Measurements from ENCODE around the gene SAMD4B.
A peak's percentile ranks its signal among the peaks of the same experiment; 100 is the strongest.

The SAMD4B gene

DNA sequence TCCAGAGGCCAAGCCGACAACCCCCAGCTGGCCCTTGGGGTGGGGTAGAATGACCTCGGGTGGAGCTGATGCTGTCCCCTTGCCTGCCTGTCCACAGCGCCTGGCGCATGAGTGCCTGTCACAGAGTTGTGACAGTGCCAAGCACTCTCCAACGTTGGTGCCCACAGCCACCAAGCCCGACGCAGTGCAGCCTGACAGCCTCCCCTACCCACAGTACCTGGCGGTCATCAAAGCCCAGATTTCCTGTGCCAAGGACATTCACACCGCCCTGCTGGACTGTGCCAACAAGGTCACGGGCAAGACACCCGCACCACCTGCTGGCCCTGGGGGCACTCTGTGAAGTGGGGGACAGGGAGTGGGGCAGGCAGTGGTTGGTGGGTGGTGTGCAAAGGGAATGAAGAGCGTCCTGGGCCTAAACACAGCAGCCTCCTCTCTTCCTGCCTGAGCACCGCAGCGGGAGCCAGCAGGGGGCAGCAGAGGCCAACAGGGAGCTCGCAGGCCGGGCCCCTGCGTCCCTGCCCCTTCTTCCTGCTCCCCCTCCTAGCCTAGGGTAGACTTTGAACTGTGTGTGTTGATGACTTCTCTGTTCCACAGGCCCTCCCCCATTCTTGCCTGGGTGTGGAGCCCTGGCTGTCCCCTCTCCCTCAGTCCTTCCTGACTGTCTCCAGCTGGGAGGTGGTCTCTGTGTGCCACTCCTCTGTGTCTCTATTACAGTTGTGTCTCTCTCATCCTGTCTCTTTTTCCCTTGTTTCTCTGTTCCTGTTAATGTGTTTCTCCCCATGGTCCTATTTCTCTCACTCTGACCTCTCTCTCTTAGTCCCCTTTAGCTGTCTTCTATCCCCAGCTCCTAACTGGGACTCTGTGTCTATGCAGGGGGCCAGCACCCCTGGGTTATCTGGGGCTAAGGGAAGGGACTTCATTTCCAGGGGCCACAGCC, 55.4 kb downstream of the SAMD4B start:
- DNase-seq: peak; percentile 72 to 80

DNA sequence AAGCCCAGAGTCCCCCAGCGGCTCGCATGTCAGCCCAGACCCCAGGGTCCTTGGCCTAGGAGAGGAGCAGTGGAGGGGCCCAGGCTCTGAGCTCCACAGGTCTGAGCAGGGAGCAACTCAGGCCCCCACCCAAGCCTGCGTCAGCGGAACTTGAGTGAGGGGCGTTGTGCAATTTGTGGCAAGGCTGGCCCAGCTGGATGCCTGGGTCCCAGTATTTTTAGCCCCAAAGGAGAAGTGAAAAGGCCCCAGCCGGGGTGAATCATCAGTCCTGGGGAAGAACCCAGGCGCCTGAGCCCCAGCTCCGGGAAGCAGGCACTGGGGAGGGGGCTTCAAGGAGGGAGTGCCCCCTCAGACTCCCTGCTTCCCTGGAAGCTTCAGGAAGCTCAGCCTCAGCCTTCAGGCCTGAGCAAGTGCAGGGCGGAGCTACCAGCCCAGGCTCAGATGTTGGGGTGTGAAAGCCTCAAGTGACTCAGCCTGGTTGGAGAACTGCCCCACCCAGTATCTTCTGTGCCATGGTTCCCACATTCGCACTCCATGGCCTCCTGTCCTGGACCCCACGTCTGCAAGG, 56.2 kb downstream of the SAMD4B start:
- DNase-seq: peak in 1 of 2 experiments; percentile 0

DNA sequence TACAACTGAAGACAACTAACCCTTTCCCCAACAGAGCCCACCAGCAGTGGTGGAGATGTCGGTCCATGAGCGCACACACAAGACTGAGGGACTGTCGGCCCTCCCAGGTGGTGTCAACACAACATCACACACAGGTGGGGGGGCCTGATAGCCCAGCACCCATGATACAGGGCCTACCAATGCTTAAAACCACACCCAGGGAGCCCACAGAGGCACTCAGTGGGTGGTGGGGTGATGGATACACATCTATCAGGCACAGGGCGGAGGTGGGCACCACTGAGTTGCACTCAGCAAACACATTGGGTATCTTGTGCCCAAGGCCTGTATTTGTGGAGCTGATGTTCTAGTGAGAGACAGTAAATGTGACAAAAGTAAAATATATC, 57.4 kb downstream of the SAMD4B start:
- no peak for DNase-seq

DNA sequence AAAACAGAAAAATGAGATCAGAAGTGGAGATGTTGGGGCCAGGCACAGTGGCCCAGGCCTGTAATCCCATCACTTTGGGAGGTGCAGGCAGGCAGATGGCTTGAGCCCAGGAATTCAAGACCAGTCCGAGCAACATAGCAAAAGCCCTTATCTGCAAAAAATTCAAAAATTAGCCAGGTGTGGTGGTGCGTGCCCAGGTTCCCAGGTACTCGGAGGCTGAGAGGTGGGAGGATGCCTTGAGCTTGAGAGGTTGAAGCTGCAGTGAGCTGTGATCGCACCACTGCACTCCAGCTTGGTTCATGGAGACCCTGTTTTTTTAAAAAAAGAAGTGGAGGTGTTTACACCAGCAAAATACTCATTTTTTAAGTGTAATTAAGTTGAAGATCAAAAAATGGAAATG, 57.8 kb downstream of the SAMD4B start:
- DNase-seq: no peak

DNA sequence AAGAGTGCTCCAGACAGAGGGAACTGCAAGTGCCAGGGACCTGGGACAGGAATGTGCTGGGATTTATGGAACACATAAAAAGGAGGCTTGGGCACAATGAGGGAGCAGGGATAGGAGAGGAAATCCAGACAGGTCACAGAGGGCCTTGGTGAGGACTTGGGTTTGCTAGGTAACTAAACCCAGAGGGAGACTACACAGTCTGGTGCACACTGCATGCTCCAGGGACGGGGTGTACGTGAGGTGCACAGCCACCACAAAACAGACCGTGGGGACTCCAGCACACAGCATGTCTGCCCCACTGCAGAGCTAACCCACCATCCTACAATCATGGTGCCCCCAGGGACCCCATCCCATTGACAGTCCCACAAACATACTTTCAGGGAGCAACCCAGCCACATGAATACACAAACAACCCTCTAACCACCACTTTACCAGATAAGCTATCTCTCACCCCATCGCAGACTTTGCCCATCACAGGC, 58.9 kb downstream of the SAMD4B start:
- no peak for DNase-seq

GRCh38 chr19:39401549-39402345, 59.5 kb downstream of the SAMD4B start:
- no peak for DNase-seq

DNA sequence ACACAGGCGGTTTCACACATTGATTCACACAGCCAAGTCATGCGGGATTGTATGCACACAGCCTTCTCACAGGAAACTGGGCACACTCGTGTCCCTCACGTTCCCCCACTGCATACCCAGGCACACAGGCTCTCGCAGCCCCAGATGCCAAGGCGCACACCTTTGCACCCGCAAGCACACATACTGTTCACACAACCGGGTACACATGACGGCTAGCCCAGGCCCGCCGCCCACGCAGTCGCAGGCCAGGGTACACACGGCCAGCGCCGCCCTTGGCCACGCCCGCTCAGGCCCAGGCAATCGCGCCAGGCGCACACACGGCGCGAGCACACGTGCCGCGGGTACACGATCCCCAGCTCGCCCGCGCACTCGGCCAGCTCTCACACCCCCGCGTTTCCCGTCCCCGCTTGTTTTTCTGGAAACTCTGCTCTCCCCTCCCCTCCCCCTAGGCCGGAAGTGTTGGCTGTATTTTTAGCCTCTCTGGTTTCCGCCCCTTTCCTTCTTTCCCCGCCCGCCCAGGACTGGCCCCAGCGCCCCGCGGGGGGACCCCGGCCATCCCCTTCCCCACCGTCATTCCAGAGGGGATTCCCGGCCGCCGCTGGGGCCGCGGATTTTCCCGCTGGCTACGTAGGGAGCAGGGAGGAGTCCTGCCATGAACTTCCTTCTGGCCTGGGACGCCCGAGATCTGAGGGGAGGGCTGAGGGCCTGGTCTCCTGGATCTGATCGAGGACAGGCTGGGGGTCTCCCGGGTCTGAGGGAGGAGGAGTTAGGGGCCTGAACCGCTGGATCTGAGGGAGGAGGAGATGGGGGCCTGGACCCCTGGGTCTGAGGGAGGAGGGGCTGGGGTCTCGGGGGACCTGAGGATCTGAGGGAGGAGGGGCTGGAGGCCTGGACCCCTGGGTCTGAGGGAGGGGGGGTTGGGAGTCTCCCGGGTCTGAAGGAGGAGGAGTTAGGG, 60.4 kb downstream of the SAMD4B start:
- DNase-seq: peak; percentile 69 to 79

DNA sequence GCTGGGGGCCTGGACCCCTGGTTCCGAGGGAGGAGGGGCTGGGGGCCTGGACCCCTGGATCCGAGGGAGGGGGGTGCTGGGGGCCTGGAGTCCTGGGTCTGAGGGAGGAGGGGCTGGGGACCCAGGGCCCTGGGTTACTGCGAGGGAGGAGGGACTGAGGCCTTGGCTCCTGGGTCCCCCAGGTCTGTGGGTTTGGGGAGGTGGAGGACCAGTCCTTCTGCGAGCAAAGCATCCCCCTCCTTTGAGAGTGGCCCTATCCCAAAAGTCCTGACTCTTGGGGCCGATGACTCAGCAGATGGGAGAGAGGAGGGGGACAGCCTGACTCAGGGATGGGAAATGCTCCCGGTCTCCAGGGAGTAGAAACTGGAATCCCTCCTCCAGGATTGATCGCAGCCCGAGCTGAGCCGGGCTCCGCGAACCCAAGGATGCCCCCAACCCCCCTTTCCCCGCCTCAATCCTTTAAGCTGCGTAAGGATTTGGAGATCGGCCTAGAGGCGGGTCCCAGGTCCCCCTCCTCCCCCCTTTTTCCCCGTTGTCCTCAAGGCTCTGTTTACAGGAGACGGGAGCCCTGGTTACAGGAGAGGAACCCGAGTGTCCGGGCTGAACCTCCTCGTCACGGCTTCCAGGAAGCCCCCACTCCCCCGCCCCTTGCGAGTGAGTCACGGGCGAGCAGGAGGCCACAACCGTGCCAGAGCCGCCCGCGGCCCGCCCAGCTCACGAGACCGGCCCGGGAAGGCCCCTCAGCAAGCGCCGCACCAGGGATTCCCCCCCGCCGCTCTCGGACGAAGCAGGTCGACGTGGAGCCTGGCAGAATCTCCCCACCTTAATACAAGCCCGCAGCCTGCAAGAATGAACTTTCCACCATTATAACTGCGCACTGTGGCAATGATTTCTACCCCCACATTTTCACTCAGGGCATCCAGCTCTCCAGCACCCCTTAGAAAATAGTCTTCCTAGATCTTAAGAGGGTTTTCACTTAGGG, 61.4 kb downstream of the SAMD4B start:
- peak; percentile 83 to 86 for DNase-seq

DNA sequence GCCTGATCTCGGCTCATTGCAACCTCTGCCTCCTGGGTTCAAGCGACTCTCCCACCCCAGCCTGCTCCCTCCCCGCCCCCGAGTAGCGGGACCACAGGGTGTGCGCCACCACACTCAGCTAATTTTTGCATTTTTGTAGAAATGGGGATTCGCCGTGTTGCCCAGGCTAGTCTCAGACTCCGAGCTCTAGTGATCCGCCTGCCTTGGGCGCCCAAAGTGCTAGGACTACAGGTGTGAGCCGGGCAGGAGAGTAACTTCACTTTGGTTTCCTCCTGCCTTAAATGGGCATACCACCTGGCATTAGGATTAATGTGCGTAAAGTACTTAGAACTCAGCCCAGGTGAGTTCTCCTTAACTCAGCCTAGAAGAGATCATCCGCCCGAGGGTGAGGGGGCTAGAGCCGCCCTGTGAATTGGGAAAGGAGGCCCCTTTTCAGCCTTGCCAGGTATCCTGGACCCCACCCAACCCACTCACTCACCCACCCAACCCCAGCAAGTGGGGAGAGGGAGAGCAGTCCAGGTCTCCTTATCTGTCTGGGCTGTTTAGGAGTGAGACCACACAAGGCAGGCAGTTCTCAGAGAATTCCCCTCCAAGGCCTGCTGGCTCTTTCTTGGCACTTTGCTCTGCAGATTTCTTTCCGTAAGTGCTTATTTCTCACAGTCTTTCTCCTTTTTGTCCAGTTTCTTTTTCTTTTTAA, 63.2 kb downstream of the SAMD4B start:
- DNase-seq: no peak

GRCh38 chr19:39405958-39406655, 63.9 kb downstream of the SAMD4B start:
- peak; percentile 43 to 53 for DNase-seq

DNA sequence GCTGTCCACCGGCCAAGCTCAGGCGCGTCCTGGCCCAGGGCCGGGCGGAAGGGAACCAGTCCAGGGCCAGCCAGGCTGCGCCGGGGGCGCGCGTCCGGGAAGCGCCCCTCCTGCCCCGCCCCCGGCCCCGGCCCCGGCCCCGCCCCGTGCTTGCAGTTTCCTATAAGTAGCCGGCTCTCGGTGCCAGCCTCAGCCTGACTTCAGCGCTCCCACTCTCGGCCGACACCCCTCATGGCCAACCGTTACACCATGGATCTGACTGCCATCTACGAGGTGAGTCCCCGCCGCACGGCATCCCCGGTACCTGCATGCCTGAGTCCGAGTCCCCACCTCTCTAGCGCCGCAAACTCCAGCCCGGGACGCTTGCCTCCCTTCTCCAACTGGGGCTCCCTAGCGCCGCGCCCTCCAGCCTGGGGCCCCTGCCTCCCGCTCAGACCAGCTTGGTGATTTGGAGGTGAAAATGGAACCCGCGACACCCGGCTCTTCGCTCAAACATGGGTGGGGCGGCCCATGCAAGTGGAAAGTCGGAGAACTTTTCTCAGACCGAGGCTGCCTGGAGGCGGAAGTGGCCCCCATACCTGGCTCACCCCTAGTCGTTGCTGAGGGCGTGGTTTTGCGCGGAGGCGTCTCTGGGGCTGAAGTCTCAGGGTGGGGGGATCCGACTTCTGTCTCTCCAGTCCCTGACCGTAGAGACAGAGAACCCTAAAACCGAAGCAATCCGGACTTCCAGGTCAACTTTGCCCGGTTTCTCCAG, 64.6 kb downstream of the SAMD4B start, which contains the start of gene ZFP36:
TSS of gene ZFP36 (plus strand) at position 192 of the 754 bp plus-strand sequence. CDS start at position 250, 58 bp downstream.
- DNase-seq: peak; percentile 64 to 65

- no peak for DNase-seq
Observed at GRCh38 chr19:39407410-39407659, 65.1 kb downstream of the SAMD4B start.

- peak in 1 of 2 experiments; percentile 13 for DNase-seq
Observed at GRCh38 chr19:39407660-39408391, 65.6 kb downstream of the SAMD4B start.

DNA sequence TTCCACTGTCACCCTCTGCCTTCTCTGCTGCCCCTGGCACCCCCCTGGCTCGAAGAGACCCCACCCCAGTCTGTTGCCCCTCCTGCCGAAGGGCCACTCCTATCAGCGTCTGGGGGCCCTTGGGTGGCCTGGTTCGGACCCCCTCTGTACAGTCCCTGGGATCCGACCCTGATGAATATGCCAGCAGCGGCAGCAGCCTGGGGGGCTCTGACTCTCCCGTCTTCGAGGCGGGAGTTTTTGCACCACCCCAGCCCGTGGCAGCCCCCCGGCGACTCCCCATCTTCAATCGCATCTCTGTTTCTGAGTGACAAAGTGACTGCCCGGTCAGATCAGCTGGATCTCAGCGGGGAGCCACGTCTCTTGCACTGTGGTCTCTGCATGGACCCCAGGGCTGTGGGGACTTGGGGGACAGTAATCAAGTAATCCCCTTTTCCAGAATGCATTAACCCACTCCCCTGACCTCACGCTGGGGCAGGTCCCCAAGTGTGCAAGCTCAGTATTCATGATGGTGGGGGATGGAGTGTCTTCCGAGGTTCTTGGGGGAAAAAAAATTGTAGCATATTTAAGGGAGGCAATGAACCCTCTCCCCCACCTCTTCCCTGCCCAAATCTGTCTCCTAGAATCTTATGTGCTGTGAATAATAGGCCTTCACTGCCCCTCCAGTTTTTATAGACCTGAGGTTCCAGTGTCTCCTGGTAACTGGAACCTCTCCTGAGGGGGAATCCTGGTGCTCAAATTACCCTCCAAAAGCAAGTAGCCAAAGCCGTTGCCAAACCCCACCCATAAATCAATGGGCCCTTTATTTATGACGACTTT, 66.4 kb downstream of the SAMD4B start:
- DNase-seq: no peak

- DNase-seq: no peak
Observed at GRCh38 chr19:39409208-39410016, 67.2 kb downstream of the SAMD4B start.
